GM12864 (cell line): ENCODE results near the gene HSPA5.
A peak's percentile ranks its signal among the peaks of the same experiment; 100 is the strongest.

Experiments used
- DNase-seq: peaks from one replicate; pipeline ENCODE4 v3.0.0-alpha.2; 2011; ENCODE audit warnings: low read depth
- H3K4me3 ChIP-seq: 2 replicates; pipeline ENCODE4 v1.5.1; 2011; ENCODE audit warnings: mild to moderate bottlenecking, low read depth, low read length, control low read depth
- CTCF ChIP-seq: IDR thresholded peaks from 2 replicates; pipeline ENCODE4 v1.5.1; 2011; ENCODE audit warnings: low read depth, mild to moderate bottlenecking, moderate library complexity, low read length, control low read depth, inconsistent platforms; ENCODE audit errors: missing control alignments

HSPA5 gene

GRCh38 chr9:125258832-125259534 is 17.8 kb upstream of the HSPA5 start:
- H3K4me3 ChIP-seq, result no peak overlapping the region
- no peak for DNase-seq
- no peak for TF ChIP-seq CTCF

- no peak overlapping the region for H3K4me3 ChIP-seq
- no peak for DNase-seq
- no peak for TF ChIP-seq CTCF
Measured at GRCh38 chr9:125258160-125258785, 17.1 kb upstream of the HSPA5 start.

GRCh38 chr9:125255781-125256391 is 14.7 kb upstream of the HSPA5 start:
- no peak for DNase-seq
- TF ChIP-seq CTCF, result peak; percentile 29
- H3K4me3 ChIP-seq, result no peak overlapping the region

- DNase-seq, result no peak
- no peak for TF ChIP-seq CTCF
- no peak overlapping the region for H3K4me3 ChIP-seq
Measured at GRCh38 chr9:125254231-125254630, 13.1 kb upstream of the HSPA5 start.

GRCh38 chr9:125246261-125246667 is 5.1 kb upstream of the HSPA5 start:
- H3K4me3 ChIP-seq, result no peak overlapping the region
- DNase-seq, result no peak
- TF ChIP-seq CTCF, result no peak

GRCh38 chr9:125243792-125244260 is 2.7 kb upstream of the HSPA5 start:
- H3K4me3 ChIP-seq, result no peak overlapping the region
- no peak for DNase-seq
- no peak for TF ChIP-seq CTCF
